ENCODE results near the gene LAMTOR4.

The LAMTOR4 gene

GRCh38 chr7:100106633-100107032 is 42.1 kb upstream of the LAMTOR4 start:
- no peak overlapping the region for H3K27ac ChIP-seq
- no peak for TF ChIP-seq CTCF (conservative IDR thresholded peaks at IDR 0.05)

GRCh38 chr7:100107125-100107737 is 41.5 kb upstream of the LAMTOR4 start:
- no peak for TF ChIP-seq CTCF (conservative IDR thresholded peaks at IDR 0.05)
- H3K27ac ChIP-seq = no peak overlapping the region; the same call in 1 of the 2 replicates

- H3K27ac ChIP-seq = peak overlapping the region; percentile 34
- TF ChIP-seq CTCF (conservative IDR thresholded peaks at IDR 0.05) = no peak
Measured at GRCh38 chr7:100107890-100108289, 40.8 kb upstream of the LAMTOR4 start.

GRCh38 chr7:100109521-100110163 is 39.1 kb upstream of the LAMTOR4 start:
- peak; percentile 22; the same call in 1 of the 2 replicates for TF ChIP-seq CTCF (conservative IDR thresholded peaks at IDR 0.05)
- H3K27ac ChIP-seq = no peak overlapping the region

GRCh38 chr7:100111156-100111555 is 37.6 kb upstream of the LAMTOR4 start:
- no peak for TF ChIP-seq CTCF (conservative IDR thresholded peaks at IDR 0.05)

GRCh38 chr7:100111914-100112313 is 36.8 kb upstream of the LAMTOR4 start:
- no peak overlapping the region for H3K27ac ChIP-seq
- TF ChIP-seq CTCF (conservative IDR thresholded peaks at IDR 0.05) = no peak

More at GRCh38 chr7:100111156-100111555, 37.6 kb upstream of the LAMTOR4 start:
- no peak overlapping the region for H3K27ac ChIP-seq

GRCh38 chr7:100115026-100115425 is 33.7 kb upstream of the LAMTOR4 start:
- no peak overlapping the region for H3K27ac ChIP-seq
- TF ChIP-seq CTCF (conservative IDR thresholded peaks at IDR 0.05) = no peak

Measured in VCaP (cell line).